Measurements from ENCODE around the gene OR6A2.

OR6A2 gene

DNA sequence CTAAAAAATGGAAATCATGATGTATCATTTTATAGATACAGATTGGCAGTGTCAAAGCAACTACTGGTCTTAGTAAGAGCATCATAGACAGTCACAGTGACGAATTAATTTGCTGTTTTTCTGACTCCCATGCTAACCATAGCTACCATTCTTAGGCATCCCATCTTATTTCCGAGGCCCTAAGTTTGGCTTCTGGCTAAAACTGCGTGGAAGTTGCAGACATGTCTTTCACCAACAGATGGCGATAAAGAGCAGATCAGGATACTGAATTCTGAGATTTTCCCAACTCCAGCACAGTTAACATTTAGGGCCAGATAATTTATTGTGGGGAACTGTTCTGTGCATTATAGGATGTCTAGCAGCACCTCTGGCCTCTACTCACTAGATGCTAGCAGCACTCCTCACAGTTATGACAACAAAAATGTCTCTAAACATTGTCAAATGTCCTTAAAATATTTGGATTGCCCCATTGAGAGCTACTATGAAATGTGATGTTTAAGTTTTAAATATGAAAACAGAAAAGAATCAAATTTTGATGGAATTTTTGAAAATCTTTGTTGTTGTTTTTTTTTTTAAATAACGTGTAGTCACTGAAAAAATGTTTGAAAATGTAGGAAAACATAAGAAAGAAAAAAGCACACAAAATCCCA lies 44.1 kb downstream of the OR6A2 start:
- H3K4me3 ChIP-seq (ENCODE audit: low read depth, low read length): no peak overlapping the region
- H3K4me1 ChIP-seq (ENCODE audit: control insufficient read depth, insufficient read depth, low read length): no peaks in the 10 kb centered on the region
- H3K9ac ChIP-seq (ENCODE audit: low read depth, low read length): no peak overlapping the region
- H3K9me3 ChIP-seq (ENCODE audit: control insufficient read depth, insufficient read depth, low read length): no peaks in the 10 kb centered on the region
- H3K36me3 ChIP-seq (ENCODE audit: control insufficient read depth, insufficient read depth, low read length): no peaks in the 10 kb centered on the region
- no peaks in the 10 kb centered on the region for H3K27me3 ChIP-seq (ENCODE audit: control insufficient read depth, insufficient read depth, low read length)

GRCh38 chr11:6747097-6747668 lies 52.3 kb downstream of the OR6A2 start:
- no peaks in the 10 kb centered on the region for H3K4me1 ChIP-seq (ENCODE audit: control insufficient read depth, insufficient read depth, low read length)
- no peak overlapping the region for H3K9ac ChIP-seq (ENCODE audit: low read depth, low read length)
- H3K9me3 ChIP-seq (ENCODE audit: control insufficient read depth, insufficient read depth, low read length): no peaks in the 10 kb centered on the region

GRCh38 chr11:6746626-6747025 lies 52.9 kb downstream of the OR6A2 start:
- H3K36me3 ChIP-seq (ENCODE audit: control insufficient read depth, insufficient read depth, low read length): no peaks in the 10 kb centered on the region
- no peak overlapping the region for H3K4me3 ChIP-seq (ENCODE audit: low read depth, low read length)
- no peaks in the 10 kb centered on the region for H3K9me3 ChIP-seq (ENCODE audit: control insufficient read depth, insufficient read depth, low read length)
- H3K27me3 ChIP-seq (ENCODE audit: control insufficient read depth, insufficient read depth, low read length): no peaks in the 10 kb centered on the region
- H3K4me1 ChIP-seq (ENCODE audit: control insufficient read depth, insufficient read depth, low read length): no peaks in the 10 kb centered on the region
- no peak overlapping the region for H3K9ac ChIP-seq (ENCODE audit: low read depth, low read length)

More at GRCh38 chr11:6747097-6747668, 52.3 kb downstream of the OR6A2 start:
- H3K4me3 ChIP-seq (ENCODE audit: low read depth, low read length): no peak overlapping the region
- no peaks in the 10 kb centered on the region for H3K27me3 ChIP-seq (ENCODE audit: control insufficient read depth, insufficient read depth, low read length)
- H3K36me3 ChIP-seq (ENCODE audit: control insufficient read depth, insufficient read depth, low read length): no peaks in the 10 kb centered on the region

DNA sequence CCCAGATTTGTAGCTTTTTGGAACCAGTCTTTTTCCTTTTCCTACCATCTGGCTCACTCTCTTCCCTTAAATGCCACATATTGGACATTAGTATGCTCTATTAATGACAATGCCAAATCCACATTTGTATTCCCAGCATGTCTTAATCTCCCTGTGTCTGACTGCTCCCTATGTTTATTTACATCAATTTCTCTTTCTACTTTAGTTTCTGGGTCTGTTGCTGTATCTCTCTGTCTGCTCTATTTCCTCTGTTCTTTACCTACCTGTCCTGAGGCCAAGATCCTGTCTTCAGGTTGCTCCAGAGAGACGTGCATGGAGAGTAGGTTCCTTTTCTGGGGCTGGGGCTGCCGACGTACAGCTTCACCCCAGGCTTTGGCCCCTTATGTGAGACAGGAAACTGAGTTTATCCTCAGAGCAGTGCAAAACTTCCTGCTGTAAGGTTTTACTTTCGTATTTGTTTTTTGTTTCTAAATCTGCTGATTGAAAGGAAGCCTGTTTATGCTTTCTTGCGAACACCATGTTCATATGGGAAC lies 53.3 kb downstream of the OR6A2 start:
- Histone ChIP-seq H3K4me3 (ENCODE audit: low read depth, low read length) (no peak overlapping the region), H3K9ac (ENCODE audit: low read depth, low read length) (no peak overlapping the region), H3K4me1 (ENCODE audit: control insufficient read depth, insufficient read depth, low read length) (no peaks in the 10 kb centered on the region), H3K27me3 (ENCODE audit: control insufficient read depth, insufficient read depth, low read length) (no peaks in the 10 kb centered on the region), H3K9me3 (ENCODE audit: control insufficient read depth, insufficient read depth, low read length) (no peaks in the 10 kb centered on the region), H3K36me3 (ENCODE audit: control insufficient read depth, insufficient read depth, low read length) (no peaks in the 10 kb centered on the region)

DNA sequence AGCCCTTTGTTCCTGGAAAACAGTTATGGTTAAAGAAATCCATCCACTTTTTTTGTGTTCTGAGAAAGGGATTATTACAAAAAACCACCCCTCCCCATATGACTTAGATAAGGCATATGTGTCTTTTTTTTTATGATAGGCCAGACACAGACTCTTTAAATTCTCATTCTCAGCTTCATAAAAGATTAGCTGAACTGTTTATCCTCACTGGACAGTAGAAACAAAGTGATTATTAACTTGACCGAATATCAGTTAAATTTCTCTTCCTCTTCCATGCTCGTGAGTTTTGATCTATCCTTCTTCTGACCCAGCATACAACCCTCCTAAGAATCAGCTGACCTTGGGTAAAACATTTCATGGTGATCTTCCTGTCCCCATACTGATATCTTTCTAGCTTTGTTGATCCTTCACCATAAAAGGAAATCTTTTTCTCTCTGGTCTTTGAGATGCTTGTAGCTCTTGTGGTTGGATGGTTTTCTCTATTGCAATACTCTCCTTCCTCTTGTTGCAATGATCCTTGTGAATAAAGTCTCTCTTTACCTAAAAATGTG lies 53.9 kb downstream of the OR6A2 start:
- Histone ChIP-seq H3K4me1 (ENCODE audit: control insufficient read depth, insufficient read depth, low read length) (no peaks in the 10 kb centered on the region), H3K36me3 (ENCODE audit: control insufficient read depth, insufficient read depth, low read length) (no peaks in the 10 kb centered on the region), H3K9me3 (ENCODE audit: control insufficient read depth, insufficient read depth, low read length) (no peaks in the 10 kb centered on the region), H3K9ac (ENCODE audit: low read depth, low read length) (no peak overlapping the region), H3K27me3 (ENCODE audit: control insufficient read depth, insufficient read depth, low read length) (no peaks in the 10 kb centered on the region), H3K4me3 (ENCODE audit: low read depth, low read length) (no peak overlapping the region)

DNA sequence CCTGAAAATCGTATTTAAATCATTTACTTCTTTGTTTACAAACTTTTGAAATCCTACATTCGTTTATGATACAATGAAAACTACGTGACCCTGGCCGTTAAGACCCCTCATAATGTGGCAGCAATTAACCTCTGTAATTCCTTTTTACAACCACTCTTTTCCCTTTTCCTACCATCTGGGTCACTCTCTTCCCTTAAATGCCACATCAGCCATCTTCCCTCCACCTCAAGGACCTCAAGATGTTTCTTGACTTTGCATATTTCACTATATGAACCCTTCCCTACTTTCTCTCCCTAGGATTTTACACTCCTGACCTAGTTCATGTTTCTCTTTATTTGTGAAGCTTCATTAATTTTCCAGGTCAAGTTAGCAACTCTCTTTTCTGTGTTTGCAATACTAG lies 54.5 kb downstream of the OR6A2 start:
- Histone ChIP-seq H3K36me3 (ENCODE audit: control insufficient read depth, insufficient read depth, low read length) (no peaks in the 10 kb centered on the region), H3K27me3 (ENCODE audit: control insufficient read depth, insufficient read depth, low read length) (no peaks in the 10 kb centered on the region)

DNA sequence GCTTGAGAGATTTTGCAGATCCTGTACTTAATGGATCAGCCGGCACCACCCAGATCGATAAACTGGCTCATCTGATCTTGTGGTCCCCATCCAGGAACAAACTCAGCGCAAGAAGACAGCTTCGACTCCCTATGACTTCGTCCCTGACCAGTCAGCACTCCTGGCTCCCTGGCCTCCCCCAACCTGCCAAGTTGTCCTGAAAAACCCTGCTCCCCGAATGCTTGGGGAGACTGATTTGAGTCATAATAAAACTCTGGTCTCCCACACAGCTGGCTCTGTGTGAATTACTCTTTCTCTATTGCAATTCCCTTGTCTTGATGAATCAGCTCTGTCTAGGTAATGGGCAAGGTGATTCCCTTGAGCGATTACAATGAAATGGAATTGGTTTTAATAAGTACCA lies 57.2 kb downstream of the OR6A2 start:
- H3K4me3 ChIP-seq (ENCODE audit: low read depth, low read length): no peak overlapping the region
- H3K9ac ChIP-seq (ENCODE audit: low read depth, low read length): no peak overlapping the region
- no peaks in the 10 kb centered on the region for H3K27me3 ChIP-seq (ENCODE audit: control insufficient read depth, insufficient read depth, low read length)
- no peaks in the 10 kb centered on the region for H3K9me3 ChIP-seq (ENCODE audit: control insufficient read depth, insufficient read depth, low read length)
- H3K36me3 ChIP-seq (ENCODE audit: control insufficient read depth, insufficient read depth, low read length): no peaks in the 10 kb centered on the region
- H3K4me1 ChIP-seq (ENCODE audit: control insufficient read depth, insufficient read depth, low read length): no peaks in the 10 kb centered on the region

More for the DNA sequence above, 54.5 kb downstream of the OR6A2 start:
- H3K4me3 ChIP-seq (ENCODE audit: low read depth, low read length): no peak overlapping the region
- no peaks in the 10 kb centered on the region for H3K9me3 ChIP-seq (ENCODE audit: control insufficient read depth, insufficient read depth, low read length)
- H3K4me1 ChIP-seq (ENCODE audit: control insufficient read depth, insufficient read depth, low read length): no peaks in the 10 kb centered on the region
- H3K9ac ChIP-seq (ENCODE audit: low read depth, low read length): no peak overlapping the region
